ENCODE results near the gene WNT11. TPM values are rescaled to one million over a fixed set of nuclear protein-coding genes. Genes with fewer than 3 reads are reported as not detected.

WNT11 gene
- total RNA-seq, 4 donors from 2014 or later = 0.13 to 3.2 (median 0.38) TPM

- no peak for DNase-seq
- TF ChIP-seq POLR2A (IDR thresholded peaks at IDR 0.05) = no peak
- no peak for TF ChIP-seq CTCF (IDR thresholded peaks at IDR 0.05)
- Histone ChIP-seq H3K9me3 (no peaks in the 10 kb centered on the region), H3K4me1 (peaks cover 7 to 34% (median 9%) of the 10 kb centered on the region in 3 donors), H3K27me3 (no peaks in the 10 kb centered on the region), H3K4me3 (no peak overlapping the region), H3K27ac (no peak overlapping the region), H3K36me3 (no peaks in the 10 kb centered on the region)
- WGBS, 2 donors = 84 to 87% methylated on average over 8 of the region's 8 CpGs
- intact Hi-C loops (cut with DNase I) = no loop called here
Observed at GRCh38 chr11:76237000-76237649, 30.8 kb upstream of the WNT11 start.

GRCh38 chr11:76236092-76236999, 30.0 kb upstream of the WNT11 start:
- Histone ChIP-seq H3K4me1 (peaks cover 7 to 34% (median 9%) of the 10 kb centered on the region in 3 donors), H3K27ac (peak overlapping the region; percentile 60 to 92 (median 88)), H3K27me3 (no peaks in the 10 kb centered on the region), H3K4me3 (peak overlapping the region; percentile 62 to 90 (median 82)), H3K9me3 (no peaks in the 10 kb centered on the region), H3K36me3 (no peaks in the 10 kb centered on the region)
- 0 to 4% methylated on average over 19 to 21 of the region's 44 CpGs for WGBS, 2 donors
- no peak for TF ChIP-seq CTCF (IDR thresholded peaks at IDR 0.05)
- TF ChIP-seq POLR2A (IDR thresholded peaks at IDR 0.05) = no peak
- intact Hi-C loops (cut with DNase I) = no loop called here
- no peak for DNase-seq

GRCh38 chr11:76235233-76236091, 29.2 kb upstream of the WNT11 start:
- DNase-seq = peak; percentile 62
- Histone ChIP-seq H3K27me3 (no peaks in the 10 kb centered on the region), H3K27ac (peak overlapping the region; percentile 60 to 92 (median 88)), H3K9me3 (no peaks in the 10 kb centered on the region), H3K4me3 (peak overlapping the region; percentile 62 to 90 (median 82)), H3K36me3 (no peaks in the 10 kb centered on the region), H3K4me1 (peaks cover 7 to 34% (median 9%) of the 10 kb centered on the region in 3 donors)
- TF ChIP-seq CTCF (IDR thresholded peaks at IDR 0.05) = peak in 3 of 6 experiments; percentile 5 to 17 (median 15)
- TF ChIP-seq POLR2A (IDR thresholded peaks at IDR 0.05) = peak in 1 of 4 donors; percentile 47
- 0 to 1% methylated on average over 35 to 41 of the region's 65 CpGs for WGBS, 2 donors
- intact Hi-C loops (cut with DNase I) = no loop called here

GRCh38 chr11:76234416-76235232, 28.3 kb upstream of the WNT11 start:
- intact Hi-C loops (cut with DNase I) = no loop called here
- WGBS, 2 donors = 6 to 47% methylated on average over 2 to 8 of the region's 38 CpGs
- no peak for DNase-seq
- no peaks in the 10 kb centered on the region for H3K27me3 ChIP-seq
- H3K4me3 ChIP-seq = peak overlapping the region; percentile 62 to 90 (median 82)
- TF ChIP-seq POLR2A (IDR thresholded peaks at IDR 0.05) = peak in 1 of 4 donors; percentile 31
- TF ChIP-seq CTCF (IDR thresholded peaks at IDR 0.05) = peak in 2 of 6 experiments; percentile 3 to 19
- H3K36me3 ChIP-seq = no peaks in the 10 kb centered on the region
- no peaks in the 10 kb centered on the region for H3K9me3 ChIP-seq
- H3K27ac ChIP-seq = peak overlapping the region; percentile 60 to 92 (median 88)
- H3K4me1 ChIP-seq = peaks cover 7 to 34% (median 9%) of the 10 kb centered on the region in 3 donors

Data from esophagus squamous epithelium (tissue), 5 donors.